GM23248 (cell line): ENCODE data around the gene APOH.

Experiments used
- EZH2 ChIP-seq: fragments of 200-600 bp; sonication (generic); IDR thresholded peaks from 2 replicates; pipeline ENCODE4 v1.6.1; 2018; ENCODE audit warnings: antibody characterized with exemption, mild to moderate bottlenecking; ENCODE audit not compliant: insufficient read depth, poor library complexity, severe bottlenecking
- EZH2phosphoT487 ChIP-seq: fragments of 200-600 bp; sonication (generic); IDR thresholded peaks from 2 replicates; pipeline ENCODE4 v1.6.1; 2018; ENCODE audit warnings: antibody characterized with exemption, moderate library complexity, mild to moderate bottlenecking, low read depth; ENCODE audit not compliant: insufficient read depth

DNA sequence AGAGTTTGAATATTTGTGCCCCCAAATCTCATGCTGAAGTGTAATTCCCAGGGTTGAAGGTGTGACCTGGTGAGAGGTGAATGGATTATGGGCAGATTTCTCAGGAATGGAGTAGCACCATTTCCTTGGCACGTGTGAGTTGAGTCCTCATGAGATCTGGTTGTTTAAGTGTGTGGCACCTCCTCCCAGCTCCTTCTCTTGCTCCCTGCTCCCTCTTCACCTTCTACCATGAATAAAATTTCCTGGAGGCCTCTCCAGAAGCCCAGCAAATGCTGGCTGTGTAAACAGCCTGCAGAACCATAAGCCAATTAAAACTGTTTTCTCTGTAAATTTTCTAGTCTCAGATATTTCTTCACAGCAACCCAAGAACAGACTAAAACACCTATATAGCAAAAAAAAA is 12.6 kb upstream of the APOH start:
- TF ChIP-seq EZH2 (no peak), EZH2phosphoT487 (no peak)
